DOHH2 (cell line): ENCODE data around the gene TSPAN11.

Experiments used
- CTCF ChIP-seq: fragments of 200-600 bp; sonication (generic); IDR thresholded peaks from one replicate; pipeline ENCODE4 v1.5.1; 2014; ENCODE audit warnings: antibody characterized with exemption, mild to moderate bottlenecking, low read depth, low read length; ENCODE audit not compliant: poor library complexity, severe bottlenecking
- EZH2phosphoT487 ChIP-seq: fragments of 200-600 bp; sonication (generic); IDR thresholded peaks from 2 replicates; pipeline ENCODE4 v1.6.1; 2017; ENCODE audit warnings: borderline replicate concordance, mild to moderate bottlenecking, antibody characterized with exemption, low read length, moderate library complexity, mixed read lengths

- no peak for TF ChIP-seq EZH2phosphoT487
- TF ChIP-seq CTCF: no peak
Measured at GRCh38 chr12:30914986-30915591, 11.5 kb upstream of the TSPAN11 start.
